Glutamatergic neuron (in vitro differentiated cells): ENCODE measurements around the gene NSFL1C. TPM values are rescaled to one million over a fixed set of nuclear protein-coding genes. Genes with fewer than 3 reads are reported as not detected.

ENCODE experiments used
- DNase-seq: peaks from one replicate; pipeline ENCODE4 v3.0.0; 2022
- H3K27ac Mint-ChIP-seq: one replicate; pipeline ENCODE4 v1.8.0; 2020; ENCODE audit warnings: mild to moderate bottlenecking, mixed read lengths, inconsistent platforms; ENCODE audit not compliant: unreplicated experiment
- H3K27me3 Mint-ChIP-seq: one replicate; pipeline ENCODE4 v1.8.0; 2020; ENCODE audit warnings: mild to moderate bottlenecking, moderate library complexity, mixed read lengths, inconsistent platforms; ENCODE audit not compliant: unreplicated experiment
- H3K36me3 Mint-ChIP-seq: one replicate; pipeline ENCODE4 v1.8.0; 2020; ENCODE audit warnings: mild to moderate bottlenecking, mixed read lengths, inconsistent platforms; ENCODE audit not compliant: unreplicated experiment
- H3K4me1 Mint-ChIP-seq: one replicate; pipeline ENCODE4 v1.8.0; 2020; ENCODE audit warnings: mild to moderate bottlenecking, low read depth, mixed read lengths, inconsistent platforms; ENCODE audit not compliant: unreplicated experiment
- H3K4me3 Mint-ChIP-seq: one replicate; pipeline ENCODE4 v1.8.0; 2020; ENCODE audit warnings: mild to moderate bottlenecking, mixed read lengths, inconsistent platforms; ENCODE audit not compliant: unreplicated experiment
- H3K9me3 Mint-ChIP-seq: one replicate; pipeline ENCODE4 v1.8.0; 2020; ENCODE audit warnings: mild to moderate bottlenecking, moderate library complexity, mixed read lengths, inconsistent platforms; ENCODE audit not compliant: unreplicated experiment
- total RNA-seq: library from RNA; stranded (reverse); fragmentation: NEBNext Ultra II Directional; extraction: Animal tissue kit (Norgen Biotek cat#: 25700); gene quantifications from one replicate; pipeline ENCODE4 v1.2.1, GENCODE V29; 2021; ENCODE audit not compliant: unreplicated experiment
- TF ChIP-seq, protein P1 (sequence below): fragments of 200-600 bp; sonication (generic); IDR thresholded peaks from one replicate; pipeline ENCODE4 v1.5.0; 2021; ENCODE audit not compliant: partially characterized antibody, unreplicated experiment

The NSFL1C gene
- total RNA-seq, 1 donor from 2014 or later: 71.4 TPM

DNA sequence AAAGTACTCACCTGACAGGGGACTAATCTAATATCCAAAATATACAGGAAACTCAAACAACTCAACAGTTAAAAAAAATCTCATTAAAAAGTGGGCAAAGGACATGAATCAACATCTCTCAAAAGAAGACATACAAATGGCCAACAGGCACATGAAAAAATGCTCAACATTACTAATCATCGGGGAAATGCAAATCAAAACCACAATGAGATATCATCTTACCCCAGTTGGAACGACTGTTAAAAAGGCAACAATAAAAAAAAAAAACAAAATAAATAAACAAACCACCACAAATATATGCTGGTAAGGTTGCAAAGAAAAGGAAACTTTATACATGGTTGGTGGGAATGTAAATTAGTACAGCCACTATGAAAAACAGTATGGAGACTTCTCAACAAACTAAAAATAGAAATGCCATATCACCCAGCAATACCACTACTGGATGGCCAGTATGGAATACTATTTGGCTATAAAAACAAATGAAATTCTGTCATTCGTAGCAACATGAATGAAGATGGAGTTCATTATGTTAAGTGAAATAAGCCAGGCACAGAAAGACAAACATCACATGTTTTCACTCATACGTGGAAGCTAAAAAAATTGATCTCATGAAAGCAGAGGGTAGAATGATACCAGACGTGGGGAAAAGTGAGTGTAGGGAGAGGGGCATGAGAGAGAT is 17.9 kb upstream of the NSFL1C start:
- no peaks in the 10 kb centered on the region for H3K36me3 Mint-ChIP-seq
- no peaks in the 10 kb centered on the region for H3K9me3 Mint-ChIP-seq
- no peak overlapping the region for H3K4me3 Mint-ChIP-seq
- DNase-seq: no peak
- no peaks in the 10 kb centered on the region for H3K27me3 Mint-ChIP-seq
- no peaks in the 10 kb centered on the region for H3K4me1 Mint-ChIP-seq
- no peak overlapping the region for H3K27ac Mint-ChIP-seq
- TF ChIP-seq, protein P1, sequence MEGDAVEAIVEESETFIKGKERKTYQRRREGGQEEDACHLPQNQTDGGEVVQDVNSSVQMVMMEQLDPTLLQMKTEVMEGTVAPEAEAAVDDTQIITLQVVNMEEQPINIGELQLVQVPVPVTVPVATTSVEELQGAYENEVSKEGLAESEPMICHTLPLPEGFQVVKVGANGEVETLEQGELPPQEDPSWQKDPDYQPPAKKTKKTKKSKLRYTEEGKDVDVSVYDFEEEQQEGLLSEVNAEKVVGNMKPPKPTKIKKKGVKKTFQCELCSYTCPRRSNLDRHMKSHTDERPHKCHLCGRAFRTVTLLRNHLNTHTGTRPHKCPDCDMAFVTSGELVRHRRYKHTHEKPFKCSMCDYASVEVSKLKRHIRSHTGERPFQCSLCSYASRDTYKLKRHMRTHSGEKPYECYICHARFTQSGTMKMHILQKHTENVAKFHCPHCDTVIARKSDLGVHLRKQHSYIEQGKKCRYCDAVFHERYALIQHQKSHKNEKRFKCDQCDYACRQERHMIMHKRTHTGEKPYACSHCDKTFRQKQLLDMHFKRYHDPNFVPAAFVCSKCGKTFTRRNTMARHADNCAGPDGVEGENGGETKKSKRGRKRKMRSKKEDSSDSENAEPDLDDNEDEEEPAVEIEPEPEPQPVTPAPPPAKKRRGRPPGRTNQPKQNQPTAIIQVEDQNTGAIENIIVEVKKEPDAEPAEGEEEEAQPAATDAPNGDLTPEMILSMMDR: no peak

DNA sequence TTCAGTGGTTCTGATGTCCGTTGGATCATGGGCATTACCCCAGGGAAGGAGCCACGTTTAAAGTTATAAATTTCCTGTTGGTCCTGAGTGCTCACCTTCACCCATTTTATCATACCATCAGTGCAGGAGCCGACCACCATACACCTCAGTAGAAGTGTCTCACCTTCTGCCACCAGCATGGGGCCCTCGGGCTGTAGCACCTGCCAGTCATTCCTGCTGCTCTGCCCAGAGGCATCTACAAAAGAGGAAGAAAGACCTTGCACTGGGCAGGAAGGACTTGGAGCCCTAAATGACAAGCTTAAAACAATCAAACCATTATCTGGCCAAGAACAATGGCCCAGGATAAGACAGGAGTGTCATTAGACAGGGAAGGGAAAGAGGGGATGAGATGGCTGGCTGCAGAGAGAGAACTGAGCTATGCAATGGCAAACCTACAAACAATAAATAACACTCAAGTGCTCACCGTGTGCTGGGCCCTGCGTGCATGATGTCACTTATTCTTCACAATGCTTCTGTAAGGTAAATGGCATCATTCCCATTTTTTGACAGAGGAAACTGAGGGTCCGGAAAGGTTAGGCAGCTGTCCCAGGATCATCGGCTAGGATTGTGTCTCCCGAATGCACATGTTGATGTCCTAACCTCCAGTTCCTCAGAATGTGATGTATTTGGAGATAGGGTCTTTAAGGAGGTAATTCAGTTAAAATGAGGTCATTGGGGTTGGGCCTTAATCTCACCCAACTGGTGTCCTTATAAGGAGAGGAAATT is 13.4 kb upstream of the NSFL1C start:
- Mint-ChIP-seq H3K4me3 (no peak overlapping the region), H3K27ac (no peak overlapping the region), H3K36me3 (no peaks in the 10 kb centered on the region), H3K4me1 (no peaks in the 10 kb centered on the region), H3K27me3 (no peaks in the 10 kb centered on the region), H3K9me3 (no peaks in the 10 kb centered on the region)
- TF ChIP-seq, protein P1: no peak
- no peak for DNase-seq

DNA sequence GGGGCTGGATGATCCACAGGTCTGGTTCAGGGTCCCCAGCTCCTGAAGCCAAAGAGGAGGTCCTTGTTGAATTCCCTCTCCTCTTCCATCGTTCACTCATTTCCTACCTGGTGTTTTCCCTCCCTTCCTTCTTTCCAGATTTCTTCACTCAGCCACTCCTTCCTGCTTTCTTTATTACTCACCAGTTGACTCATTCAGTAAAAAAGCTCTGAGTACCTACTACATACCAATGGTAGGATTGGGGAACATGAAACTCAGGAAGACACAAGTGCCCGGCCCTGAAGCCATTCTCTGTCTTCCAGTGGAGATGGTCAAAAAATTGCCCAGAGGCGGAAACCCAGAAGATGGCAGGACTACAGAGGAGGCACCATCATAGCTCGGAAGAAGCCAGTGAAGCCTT is 11.9 kb upstream of the NSFL1C start:
- TF ChIP-seq, protein P1: no peak
- Mint-ChIP-seq H3K9me3 (no peaks in the 10 kb centered on the region), H3K27ac (no peak overlapping the region), H3K4me3 (no peak overlapping the region), H3K36me3 (no peaks in the 10 kb centered on the region), H3K27me3 (no peaks in the 10 kb centered on the region), H3K4me1 (no peaks in the 10 kb centered on the region)
- DNase-seq: no peak

DNA sequence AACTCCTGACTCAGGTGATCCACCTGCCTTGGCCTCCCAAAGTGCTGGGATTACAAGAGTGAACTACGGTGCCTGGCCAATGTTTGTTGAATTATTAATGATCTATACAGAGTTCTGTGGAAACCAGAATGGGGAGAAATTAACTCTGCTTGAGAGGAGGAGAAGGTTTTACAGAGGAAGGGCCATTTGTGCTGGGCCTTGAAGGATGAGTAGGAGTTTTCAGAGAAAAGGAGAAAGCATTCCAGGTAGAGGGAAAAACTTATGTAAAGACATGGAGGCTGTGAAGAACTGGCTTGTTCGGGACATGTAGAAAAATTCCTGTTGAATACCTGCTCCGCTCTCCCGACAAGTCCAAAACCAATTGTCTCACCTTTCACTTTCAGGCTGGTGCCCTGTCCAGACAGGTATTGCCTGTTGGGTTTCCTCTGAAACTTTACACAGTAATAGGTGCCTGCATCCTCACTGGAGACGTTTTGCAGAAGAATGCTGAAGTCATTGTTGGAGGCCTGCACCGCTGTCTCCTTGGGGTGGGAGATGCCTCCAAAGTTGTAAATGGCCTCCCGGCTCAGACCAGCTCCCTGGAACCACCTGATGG is 11.3 kb upstream of the NSFL1C start:
- Mint-ChIP-seq H3K27ac (no peak overlapping the region), H3K36me3 (no peaks in the 10 kb centered on the region), H3K27me3 (no peaks in the 10 kb centered on the region)

More for the DNA sequence above, 11.3 kb upstream of the NSFL1C start:
- no peaks in the 10 kb centered on the region for H3K9me3 Mint-ChIP-seq
- DNase-seq: no peak
- no peaks in the 10 kb centered on the region for H3K4me1 Mint-ChIP-seq
- H3K4me3 Mint-ChIP-seq: no peak overlapping the region
- TF ChIP-seq, protein P1: no peak
